ENCODE data around the gene CALML5. TPM values are rescaled to one million over a fixed set of nuclear protein-coding genes. Genes with fewer than 3 reads are reported as not detected.
A peak's percentile ranks its signal among the peaks of the same experiment; 100 is the strongest.

Gene CALML5
- polyA plus RNA-seq, 1 donor, result 0.99 TPM

- DNase-seq, result no peak
Measured at GRCh38 chr10:5461914-5462840, 37.2 kb downstream of the CALML5 start.

GRCh38 chr10:5461203-5461588 is 38.2 kb downstream of the CALML5 start:
- DNase-seq, result no peak

GRCh38 chr10:5460468-5461202 is 38.7 kb downstream of the CALML5 start:
- DNase-seq, result no peak

GRCh38 chr10:5458949-5459747 is 40.2 kb downstream of the CALML5 start:
- DNase-seq, result no peak

GRCh38 chr10:5458425-5458824 is 40.9 kb downstream of the CALML5 start:
- DNase-seq, result no peak

GRCh38 chr10:5457741-5458140 is 41.6 kb downstream of the CALML5 start:
- DNase-seq, result no peak

GRCh38 chr10:5456563-5456962 is 42.8 kb downstream of the CALML5 start:
- DNase-seq, result no peak

GRCh38 chr10:5453749-5454489 is 45.5 kb downstream of the CALML5 start:
- DNase-seq, result no peak

GRCh38 chr10:5450605-5451384 is 48.6 kb downstream of the CALML5 start:
- DNase-seq, result no peak

GRCh38 chr10:5449823-5450222 is 49.5 kb downstream of the CALML5 start:
- DNase-seq, result peak; percentile 63

GRCh38 chr10:5449227-5449626 is 50.1 kb downstream of the CALML5 start:
- DNase-seq, result no peak

Other genes with a start within 250 kb of the CALML5 start
- not detected for gene UCN3, start 134.6 kb downstream of the CALML5 start, polyA plus RNA-seq (ENCODE audit: insufficient read length)
- not detected for gene TUBAL3, start 94.7 kb downstream of the CALML5 start, polyA plus RNA-seq (ENCODE audit: insufficient read length)
- 93.3 TPM for gene NET1, start 87.0 kb downstream of the CALML5 start, polyA plus RNA-seq (ENCODE audit: insufficient read length)
- 0.45 TPM for gene CALML3, start 25.4 kb upstream of the CALML5 start, polyA plus RNA-seq (ENCODE audit: insufficient read length)
- 13.5 TPM for gene ASB13, start 167.0 kb upstream of the CALML5 start, polyA plus RNA-seq (ENCODE audit: insufficient read length)
- gene TASOR2, start 185.3 kb upstream of the CALML5 start, polyA plus RNA-seq (ENCODE audit: insufficient read length), result 29.3 TPM

Measured in hindlimb muscle (tissue), 1 donor.